GM12891 (cell line): ENCODE results near the gene LTC4S.

Source experiments
- POLR2A ChIP-seq: IDR thresholded peaks from 2 replicates; pipeline ENCODE4 v1.6.1; 2011; ENCODE audit warnings: low read depth, low read length, control low read depth
- POLR2AphosphoS5 ChIP-seq: IDR thresholded peaks from 2 replicates; pipeline ENCODE4 v1.6.1; 2011; ENCODE audit warnings: low read depth, low read length, control low read depth
- POU2F2 ChIP-seq: IDR thresholded peaks from 2 replicates; pipeline ENCODE4 v1.6.1; 2011; ENCODE audit warnings: low read depth, mild to moderate bottlenecking, control low read depth, low read length, moderate library complexity
- SPI1 ChIP-seq: IDR thresholded peaks from 2 replicates; pipeline ENCODE4 v1.6.1; 2011; ENCODE audit warnings: low read depth, low read length, control low read depth
- TAF1 ChIP-seq: IDR thresholded peaks from 2 replicates; pipeline ENCODE4 v1.6.1; 2011; ENCODE audit warnings: low read depth, low read length, control low read depth

DNA sequence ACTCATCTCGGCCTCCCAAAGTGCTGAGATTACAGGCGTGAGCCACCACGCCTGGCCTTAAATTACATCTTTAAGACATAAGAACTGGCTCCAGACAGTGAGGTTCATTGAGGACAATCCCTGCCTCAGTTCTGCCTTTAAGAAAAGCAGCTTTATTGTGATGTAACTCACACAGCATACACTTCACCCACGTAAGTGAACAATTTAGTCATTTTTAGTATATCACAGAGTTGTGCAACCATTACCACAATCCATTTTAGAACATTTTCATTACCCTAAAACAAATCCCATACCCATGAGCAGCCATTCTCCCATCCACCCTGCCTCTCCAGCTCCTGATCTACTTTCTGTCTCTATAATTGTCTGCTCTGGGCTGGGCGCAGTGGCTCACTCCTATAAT, 24.0 kb upstream of the LTC4S start:
- TF ChIP-seq POLR2A (no peak), SPI1 (no peak), POLR2AphosphoS5 (no peak), TAF1 (no peak), POU2F2 (no peak)
